Fibroblast of skin of back (primary cell): ENCODE data around the gene BTBD16.

Experiments used
- DNase-seq: peaks from one replicate; pipeline ENCODE4 v3.0.0-alpha.2; 2013

Gene BTBD16

DNA sequence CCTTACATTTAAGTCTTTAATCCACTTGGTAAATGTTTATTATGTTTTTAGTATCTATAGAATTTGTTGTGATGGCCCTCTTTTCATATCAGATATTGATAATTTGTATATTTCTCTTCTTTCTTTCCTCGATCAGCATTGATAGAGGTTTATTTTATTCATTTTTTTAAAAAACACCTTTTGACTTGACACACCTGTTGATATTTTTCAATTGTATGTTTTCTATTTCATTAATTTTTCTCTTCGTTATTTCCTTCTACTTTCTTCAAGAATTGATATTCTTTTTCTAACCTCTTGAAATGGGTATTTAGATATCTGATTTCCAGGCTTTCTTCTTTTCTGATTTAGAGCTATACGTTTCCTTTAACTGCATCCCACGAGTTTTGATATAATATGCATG lies 50.9 kb downstream of the BTBD16 start:
- DNase-seq = no peak

DNA sequence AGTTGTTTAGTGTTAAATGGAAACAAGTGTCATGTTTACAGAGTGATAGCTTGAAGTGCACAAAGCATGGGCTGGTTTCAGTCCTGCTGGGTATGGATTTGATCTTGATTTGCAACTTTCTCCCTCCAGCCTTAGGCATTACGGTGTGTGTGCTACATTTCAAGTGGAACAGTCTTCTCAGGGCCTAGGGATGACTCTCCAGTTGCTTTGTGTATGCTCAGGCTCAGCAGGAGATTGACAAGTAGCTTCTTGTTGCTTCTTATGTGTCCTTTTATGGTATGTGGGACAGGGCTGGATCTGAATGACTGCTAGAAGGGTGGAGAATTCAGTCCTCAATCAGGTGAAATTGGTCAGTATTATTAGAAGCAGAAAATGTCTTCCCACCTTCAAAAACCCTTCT lies 52.1 kb downstream of the BTBD16 start:
- no peak for DNase-seq

DNA sequence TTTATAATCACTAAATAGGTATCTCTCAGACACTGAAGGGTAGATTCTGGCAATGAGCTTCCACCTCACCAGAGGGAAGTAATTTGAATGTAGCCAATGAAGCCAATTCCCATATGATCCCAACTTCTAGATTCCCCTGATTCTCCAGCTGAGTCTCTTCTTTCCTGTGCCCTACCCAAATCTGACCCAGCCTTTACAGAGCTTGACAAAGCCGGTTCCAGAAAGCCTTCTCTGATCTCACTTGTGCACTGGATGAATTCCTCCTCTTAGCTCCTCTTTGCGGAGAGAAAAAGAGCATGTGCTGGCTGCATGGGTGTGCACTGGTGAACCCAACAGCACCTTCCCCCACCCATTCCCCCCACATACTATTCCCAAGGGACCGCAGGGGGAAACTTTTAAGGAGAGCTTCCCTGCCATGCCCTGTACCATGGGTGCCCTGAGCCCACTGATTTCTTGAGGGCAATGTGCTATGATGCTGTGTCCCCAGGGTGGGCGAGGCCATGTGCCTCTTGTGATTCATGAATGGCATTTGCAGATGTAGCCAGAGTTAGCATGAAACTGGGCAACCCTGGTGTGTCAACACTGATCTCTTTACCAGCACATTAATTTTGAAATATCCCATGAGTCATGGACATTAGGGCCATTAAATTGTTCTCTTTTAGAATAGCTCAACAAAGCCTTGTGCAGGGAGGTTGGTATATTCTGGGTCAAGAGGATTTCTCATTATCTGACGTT lies 53.0 kb downstream of the BTBD16 start:
- peak; percentile 19 for DNase-seq

DNA sequence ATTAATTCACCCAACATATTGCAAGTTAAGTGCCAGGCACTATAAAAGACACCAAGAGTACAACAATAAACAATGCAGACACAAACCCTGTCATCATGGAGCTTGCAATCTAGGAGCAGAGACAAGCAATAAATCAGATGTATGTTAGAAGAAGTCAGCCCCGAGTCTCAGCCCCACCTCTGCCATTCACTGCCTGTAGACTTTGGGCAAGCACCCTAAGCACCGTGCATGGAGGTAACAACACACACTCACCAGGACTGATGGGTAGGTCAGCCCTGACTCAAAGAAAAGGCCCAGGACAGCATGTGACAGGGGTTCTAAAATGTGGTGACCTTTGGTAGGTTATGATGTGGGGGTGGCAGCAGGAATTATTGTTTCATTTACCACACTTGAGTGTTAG lies 54.1 kb downstream of the BTBD16 start:
- DNase-seq = no peak

DNA sequence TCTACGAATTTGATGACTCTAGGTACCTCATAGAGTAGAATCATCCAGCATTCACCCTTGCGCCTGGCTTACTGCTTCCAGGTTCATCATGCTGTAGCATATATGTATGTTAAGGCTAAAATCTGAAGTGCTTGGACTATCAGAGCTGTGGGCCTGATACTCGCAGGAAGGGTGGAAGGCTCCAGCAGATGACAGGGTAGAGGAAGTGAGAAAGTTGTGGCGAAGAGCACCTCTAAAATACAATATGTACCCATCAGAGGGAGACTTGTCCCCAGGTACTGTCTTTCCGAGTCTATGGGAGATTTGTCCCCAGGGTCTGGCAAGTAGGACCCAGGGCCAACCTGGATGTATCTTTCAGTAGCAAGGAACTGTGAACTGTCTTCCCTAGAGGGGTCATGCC lies 55.3 kb downstream of the BTBD16 start:
- DNase-seq = no peak

DNA sequence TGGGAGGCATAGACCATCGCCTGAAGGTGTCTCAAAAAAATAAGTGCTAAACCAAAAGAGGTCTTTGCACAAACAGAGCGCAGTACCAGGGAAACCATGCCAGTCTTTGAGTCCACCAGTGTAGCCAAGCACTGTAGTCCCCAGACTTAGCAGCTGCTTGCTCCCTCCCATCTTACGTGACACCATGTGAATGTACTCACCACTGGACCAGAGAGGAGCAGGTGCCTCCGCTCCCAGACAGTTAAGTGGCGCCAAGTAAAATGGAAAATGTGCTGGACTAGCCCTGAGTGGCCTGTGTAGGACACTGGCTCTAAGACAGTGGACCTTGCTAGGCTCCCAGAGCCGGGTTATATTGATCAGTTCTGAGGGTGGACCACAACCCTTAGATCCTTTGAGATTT lies 55.7 kb downstream of the BTBD16 start:
- DNase-seq = no peak

DNA sequence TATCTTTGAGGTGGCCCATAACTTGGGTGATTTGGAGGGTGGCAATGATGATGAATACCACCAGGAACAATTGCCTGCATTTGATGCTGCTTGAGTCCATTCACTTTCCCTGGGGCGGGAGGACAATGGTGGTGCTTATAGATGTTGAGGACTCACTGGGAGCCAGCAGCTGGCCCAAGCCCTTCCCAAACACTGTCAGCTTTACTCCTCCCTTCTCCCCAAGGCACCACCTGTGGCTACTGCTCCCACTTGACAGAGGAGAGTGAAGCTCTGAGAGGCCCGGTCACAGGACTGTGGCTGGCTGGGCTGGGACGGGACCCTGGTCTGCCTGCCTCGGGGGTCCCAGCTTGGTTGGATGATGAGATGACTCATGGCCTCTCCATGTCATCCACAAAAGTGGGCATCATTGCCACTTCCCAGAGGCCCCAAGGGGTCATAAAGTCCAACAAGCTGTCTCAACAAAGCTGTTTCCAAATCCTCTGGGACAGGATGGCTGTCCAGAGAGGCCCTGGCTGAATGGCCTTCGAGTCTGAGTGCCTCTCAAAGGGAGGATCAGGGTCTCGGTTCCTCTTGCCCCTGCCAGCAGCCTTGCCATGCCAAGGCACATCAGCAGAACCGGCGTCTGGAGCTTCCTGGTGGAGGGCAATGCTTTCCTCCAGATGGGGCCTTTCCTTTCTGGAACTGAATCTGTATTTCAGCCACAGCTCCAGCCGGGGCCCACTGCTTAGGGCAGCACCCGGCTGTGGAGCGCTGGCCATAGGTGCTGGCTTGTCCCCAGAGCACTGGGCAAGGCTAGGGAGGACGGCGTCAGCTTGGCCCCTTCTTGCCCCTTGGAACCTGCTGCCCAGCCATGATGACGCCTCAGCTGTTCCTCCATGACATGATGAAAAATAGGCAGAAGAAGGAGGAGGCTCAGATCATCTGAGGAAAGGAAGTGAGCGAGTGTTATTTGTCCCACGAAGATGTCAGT lies 56.4 kb downstream of the BTBD16 start:
- DNase-seq = no peak

DNA sequence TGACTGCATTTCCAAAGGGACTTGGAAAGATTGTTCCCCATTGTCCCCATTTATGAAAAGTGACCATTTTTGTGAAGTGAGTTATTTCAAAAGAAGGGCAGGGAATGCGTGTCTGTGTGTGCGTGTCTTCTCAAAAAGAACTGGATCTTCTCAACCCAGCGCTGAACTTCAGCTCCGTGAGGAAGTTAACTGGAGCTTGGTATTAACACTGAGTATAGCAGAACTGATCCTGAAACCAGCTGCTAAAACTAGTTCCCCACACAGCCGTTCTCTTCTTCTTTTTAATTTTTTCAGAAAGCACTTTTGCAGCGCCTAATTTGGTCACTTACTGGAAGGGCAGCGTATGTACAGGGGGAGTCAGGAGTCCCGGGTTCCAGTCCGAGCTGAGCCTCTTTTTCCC lies 57.6 kb downstream of the BTBD16 start:
- DNase-seq = no peak

DNA sequence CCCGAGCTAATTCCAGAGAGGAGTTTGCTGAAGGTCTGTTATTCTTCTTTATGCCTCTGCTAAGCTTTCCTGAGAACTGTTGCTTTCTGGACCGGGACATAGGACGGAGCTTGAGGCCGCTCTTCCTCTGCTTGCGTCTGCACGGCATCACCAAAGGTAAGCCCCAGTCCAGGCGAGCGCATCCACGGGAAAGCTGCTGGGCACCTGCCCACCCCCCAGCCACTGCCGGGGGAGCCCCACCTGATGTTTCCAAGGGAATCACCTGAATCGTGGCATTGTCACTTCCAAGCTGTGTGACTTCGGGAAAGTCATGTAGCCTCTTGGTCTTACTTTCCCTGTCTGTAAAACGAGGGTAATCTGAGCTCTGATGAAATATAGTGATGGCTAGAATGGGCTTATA lies 58.3 kb downstream of the BTBD16 start:
- DNase-seq = no peak

DNA sequence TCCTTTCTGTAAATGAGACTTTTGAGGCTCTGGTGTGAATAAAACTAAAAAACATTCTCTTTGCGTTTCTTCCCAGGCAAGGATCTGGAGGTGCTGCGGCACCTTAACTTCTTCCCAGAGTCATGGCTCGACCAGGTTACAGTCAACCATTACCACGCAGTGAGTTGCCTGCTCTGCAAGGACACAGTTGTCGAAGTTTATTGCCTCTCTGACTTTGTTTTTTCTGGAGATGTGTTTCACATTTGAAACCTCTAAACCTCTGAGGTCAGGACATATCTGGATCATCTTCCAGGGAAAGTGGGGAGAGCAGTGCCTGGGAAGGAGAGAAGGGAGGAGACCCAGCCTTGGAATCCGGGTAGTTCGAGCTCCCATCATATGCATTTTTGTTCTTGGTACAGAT lies 60.0 kb downstream of the BTBD16 start:
- no peak for DNase-seq

DNA sequence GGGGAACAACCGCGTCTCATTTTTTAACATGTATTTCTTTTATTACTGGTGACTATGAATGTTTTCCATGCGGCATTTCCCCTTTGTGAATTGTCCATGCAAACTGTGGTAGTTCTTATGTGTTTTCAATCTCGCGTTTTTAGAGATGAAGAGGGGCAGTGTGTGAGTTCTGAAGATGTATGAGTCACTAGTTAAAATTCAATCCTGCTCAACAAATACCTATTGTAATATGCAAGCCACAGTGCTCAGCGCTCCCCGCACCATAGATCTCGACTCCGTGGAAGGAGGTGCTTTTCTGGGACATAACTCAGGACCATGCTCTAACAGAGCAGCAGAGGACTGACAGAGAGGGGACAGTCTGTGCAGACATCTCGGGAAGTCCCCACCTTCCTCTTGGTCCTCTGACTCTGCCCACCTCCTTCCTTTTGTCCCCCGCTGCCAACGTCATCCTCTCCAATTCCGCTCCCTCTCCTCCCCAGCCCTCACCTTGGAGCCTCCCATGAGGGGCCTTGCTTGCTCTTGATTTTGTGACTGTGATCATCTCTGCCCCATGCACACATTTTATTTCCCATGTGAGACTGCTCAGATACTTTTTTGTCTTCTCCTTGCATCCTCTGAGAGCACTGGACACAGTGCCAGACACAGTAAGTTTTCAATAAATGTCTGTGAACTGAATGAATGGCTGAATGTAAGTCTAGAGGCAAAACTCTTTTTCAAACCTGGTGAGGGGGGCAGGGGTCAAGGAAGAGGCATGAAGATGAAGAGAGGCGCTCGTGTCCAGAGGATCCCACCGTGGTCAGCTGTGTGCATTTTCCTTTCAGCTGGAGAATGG lies 60.7 kb downstream of the BTBD16 start:
- DNase-seq = no peak

DNA sequence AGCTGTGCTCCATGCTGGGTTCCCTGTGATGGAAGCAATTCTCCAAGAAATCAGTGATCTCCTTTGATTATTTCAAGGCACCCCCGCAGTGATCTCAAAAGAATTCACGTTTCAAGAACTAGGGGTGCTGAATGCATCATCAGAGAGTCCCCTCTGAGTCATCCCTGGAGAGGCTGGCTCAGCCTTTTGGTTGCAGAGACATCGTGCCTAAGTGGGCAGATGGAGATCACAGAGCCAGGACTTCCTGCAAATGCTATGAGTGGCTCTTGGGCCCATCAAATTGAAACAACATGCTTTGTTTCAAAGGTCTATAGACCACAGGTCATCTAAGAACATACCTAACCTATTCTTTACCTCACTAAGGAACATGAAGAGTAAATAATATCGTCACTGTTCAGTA lies 61.9 kb downstream of the BTBD16 start:
- no peak for DNase-seq

DNA sequence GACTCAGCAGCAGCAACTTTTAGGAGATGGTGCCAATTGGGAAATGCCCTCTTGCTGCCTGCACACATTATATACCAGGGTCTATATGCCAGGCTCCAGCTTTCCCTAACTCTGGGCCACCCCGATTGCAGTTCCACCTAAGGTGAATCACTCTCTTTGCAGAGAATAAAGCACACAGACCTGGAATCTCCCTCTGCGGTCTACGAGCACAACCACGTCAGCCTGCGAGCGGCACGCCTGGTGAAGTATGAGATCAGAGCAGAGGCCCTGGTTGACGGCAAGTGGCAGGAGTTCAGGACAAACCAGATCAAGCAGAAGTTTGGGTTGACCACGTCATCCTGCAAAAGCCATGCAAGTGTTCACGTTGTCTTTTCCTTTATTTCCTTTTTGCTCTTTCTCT lies 65.2 kb downstream of the BTBD16 start:
- DNase-seq = no peak

DNA sequence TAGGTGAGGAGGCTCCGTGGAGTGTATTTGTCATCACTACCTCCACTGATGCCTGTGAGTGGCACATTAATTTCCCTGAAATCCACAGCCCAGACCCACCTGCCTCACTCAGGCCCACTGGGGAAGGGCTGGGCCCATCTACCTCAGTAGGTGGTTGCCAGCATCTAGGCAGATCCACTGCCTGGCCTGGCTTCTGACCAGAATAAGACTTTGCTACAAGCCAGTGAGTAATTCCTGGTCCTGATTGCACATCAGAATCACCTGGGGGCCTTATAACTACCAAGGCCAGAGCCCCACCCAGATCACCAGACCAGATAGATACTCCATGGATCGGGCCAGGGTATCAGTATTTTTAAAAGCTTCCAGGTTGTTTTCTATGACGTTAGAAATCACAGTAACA lies 65.9 kb downstream of the BTBD16 start:
- no peak for DNase-seq

DNA sequence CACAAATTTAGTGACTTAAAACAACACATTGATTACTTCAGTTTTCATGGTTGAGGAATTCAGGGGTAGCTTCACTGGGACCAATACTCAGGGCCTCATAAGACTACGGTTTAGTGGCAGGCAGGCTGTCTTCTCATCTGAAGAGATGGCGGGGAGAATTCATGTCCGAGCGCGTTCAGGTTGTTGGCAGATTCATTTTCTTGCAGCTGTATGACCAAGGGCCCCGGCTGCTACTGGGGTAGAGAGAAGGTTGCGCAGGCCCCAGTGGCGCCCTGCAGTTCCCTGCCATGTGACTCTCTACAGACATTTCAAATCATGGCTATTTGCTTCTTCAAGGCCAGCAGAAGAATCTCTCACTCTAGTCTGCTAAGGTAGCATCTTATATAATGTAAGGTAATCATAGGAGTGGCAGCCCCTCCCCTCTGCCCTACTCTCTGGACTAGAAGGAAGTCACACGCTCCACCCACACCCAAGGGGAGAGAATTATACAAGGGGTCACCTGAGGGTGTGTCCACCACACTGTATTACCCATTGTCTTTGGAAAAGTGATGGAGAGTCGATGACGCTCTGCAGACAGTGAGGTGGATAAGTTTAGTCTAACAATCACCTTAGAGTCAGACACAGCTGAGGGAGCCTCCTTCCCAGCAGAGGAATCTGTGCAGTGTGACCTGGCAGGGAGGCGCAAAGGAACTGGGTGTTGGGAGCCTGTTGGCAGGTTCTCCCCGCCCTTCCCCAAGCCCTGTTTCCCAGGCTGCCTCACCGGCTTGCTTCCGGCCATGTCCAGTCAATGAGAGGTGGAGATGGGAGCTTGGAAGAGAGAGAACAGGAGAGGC lies 67.7 kb downstream of the BTBD16 start:
- DNase-seq = no peak

DNA sequence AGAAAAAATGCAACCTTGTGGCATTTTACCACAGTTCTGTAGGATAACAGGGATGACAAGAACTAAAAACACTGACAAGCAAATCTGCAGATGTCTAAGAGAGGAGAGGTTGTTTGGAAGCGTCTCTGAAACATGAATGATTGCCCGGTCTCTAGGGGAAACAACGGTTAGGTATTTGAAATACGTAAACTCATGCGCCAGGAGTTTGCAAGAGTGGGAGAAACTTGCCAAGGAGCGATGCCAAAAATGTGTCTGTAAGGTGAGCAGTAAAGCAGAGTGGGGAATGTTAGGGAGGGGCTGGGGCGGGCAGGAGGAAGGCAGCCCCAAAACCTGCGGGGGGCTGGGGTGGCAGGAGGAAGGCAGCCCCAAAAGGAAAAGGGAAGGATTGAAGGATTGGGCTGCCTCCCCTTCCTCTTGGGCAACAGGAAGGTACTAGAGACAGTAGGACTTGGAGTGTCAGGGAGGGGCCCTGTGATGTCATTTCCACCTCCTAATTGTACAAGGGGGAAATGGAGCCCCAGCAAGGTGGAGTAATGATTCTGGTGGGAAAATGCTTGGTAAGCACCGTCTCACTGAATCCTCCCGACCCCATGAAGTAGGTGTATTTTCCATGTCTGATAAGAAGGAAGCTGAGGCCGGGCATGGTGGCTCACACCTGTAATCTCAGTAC lies 70.2 kb downstream of the BTBD16 start:
- no peak for DNase-seq

DNA sequence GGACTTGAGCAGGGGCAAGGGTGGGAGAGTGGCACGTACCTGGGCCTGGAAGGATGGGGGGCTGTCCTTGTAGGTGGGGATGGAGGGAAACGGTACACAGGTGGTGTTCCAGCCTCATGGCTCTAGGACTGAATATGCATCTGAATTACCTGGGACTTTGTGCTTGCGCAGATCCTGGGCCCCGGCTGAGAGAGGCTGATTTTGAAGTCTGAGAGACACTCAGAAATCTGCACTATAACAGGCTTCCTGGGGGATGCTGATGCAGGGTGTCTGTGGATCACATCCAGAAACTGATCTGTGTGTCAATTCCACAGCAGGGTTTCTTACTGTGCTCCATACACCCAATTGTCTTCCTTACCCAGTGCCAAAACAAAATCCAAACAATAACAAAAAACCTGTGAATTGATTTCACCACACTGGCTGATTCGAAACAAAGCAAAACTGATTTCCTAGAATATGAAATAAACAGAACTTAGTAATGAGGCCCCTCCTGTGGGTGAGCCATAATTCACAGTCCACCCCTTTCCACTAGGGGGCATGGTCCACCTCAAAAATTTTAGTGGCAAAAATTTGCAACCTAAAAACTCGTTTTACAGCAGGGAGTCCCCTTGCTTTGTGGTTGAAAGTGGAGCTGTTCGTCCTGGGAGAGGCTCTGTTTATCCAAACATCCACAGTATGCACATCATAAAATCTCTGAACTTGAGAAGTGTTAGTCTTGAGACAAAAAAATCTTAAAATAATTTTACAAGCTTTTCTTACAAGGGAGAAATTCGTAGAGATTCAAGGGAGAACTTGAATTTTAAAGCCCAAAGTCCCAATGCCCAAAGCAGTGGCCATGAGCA lies 71.4 kb downstream of the BTBD16 start:
- DNase-seq = peak; percentile 54

DNA sequence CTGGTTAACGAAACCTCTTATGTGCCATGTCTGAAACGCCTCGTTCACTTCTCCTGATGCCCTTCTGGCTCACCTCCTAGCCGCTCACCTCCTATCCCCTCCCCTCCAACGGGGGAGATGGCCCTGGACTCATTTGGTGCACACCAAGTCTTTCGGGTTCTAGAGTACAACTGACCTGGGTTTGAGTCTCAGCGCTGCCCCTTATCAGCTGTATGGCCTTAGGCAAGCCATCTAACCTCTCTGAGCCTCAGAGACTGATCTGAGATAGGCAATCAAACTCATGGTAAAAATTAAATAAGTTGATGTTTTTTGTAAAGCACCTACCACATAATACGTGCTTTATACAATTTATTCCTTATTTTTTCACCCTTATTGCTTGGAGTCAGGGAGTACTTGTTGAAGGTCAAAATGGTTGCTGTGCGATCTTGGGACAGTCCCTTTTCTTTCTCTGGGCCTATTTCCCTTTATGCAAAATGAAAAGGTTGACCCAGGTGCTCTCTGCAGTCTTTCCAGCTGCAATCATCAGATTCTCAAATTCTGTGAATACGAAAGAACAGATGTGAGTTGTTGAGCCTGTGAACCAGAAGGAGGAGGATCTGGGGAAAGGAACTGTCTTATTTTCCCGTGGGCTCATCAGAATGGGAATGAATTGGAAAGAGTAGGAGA lies 72.2 kb downstream of the BTBD16 start:
- DNase-seq = no peak

DNA sequence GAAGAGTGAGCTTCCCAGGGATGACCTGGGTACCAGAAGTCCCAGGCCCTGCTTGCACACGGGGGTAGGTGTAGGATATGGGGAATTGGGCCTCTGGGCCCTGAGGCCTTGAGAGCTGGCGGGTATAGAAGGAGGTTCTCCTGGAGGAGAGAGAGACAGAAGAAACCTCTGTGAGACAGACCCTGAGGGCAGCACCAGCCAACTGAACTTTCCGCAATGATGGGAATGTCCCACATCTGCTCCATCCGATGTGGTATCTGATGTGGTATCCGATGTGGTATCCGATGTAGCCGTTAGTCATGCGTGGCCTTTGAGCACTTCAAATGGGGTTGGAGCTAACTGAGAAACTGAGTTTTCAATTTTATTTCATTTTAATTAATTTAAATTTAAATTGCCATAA lies 72.8 kb downstream of the BTBD16 start:
- DNase-seq = no peak

DNA sequence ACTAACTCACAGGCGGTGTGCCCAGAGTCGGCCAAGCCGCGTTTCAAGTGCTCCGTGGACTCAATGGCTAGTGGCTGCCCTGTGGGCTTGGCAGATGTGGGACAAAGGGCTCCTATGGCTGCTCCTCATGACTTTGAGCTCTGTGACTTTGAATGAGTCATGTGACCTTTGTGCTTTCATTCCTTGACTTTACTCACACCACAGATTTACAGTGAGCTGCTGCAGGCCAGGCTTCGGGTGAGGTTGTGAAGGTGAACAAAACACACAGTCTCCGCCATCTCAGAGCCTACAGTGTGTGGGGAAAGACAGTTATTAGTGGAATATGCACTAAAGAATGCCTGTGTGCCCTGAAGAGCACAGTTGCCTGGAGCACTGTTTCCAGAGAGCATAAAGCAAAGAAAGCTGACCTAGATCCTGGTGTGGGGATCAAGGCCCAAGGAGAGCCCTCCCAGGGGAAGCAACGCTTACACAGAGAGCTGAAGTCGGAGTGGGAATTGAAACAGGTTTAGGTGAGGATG lies 73.7 kb downstream of the BTBD16 start:
- DNase-seq = no peak
